Central memory CD8-positive, alpha-beta T cell (primary cell): Measurements from ENCODE around the gene NUBPL.
"Not testable (repeated sequence)": the region's sequence is repeated elsewhere in the genome, so short reads cannot be mapped to it uniquely, and the experiment has no call there.

Experiments used
- ATAC-seq: fragments of 150-1000 bp; cut with Tn5 transposase; replicated peaks from 2 replicates; pipeline ENCODE4 v1.10.0; 2022; ENCODE audit warnings: mild to moderate bottlenecking, moderate FRiP score, moderate number of reproducible peaks; ENCODE audit not compliant: poor library complexity, severe bottlenecking; ENCODE audit errors: extremely low read depth
- DNase-seq, 2 donors: peaks; one replicate each; pipeline ENCODE4 v3.0.0; 2021; ENCODE audit warnings: low spot score in 2 of 2
- H3K27ac Mint-ChIP-seq: one replicate; pipeline ENCODE4 v1.8.0; 2022; ENCODE audit warnings: low read depth, mild to moderate bottlenecking, moderate library complexity, mixed read lengths
- H3K27me3 Mint-ChIP-seq: one replicate; pipeline ENCODE4 v1.8.0; 2022; ENCODE audit warnings: mixed read lengths
- H3K36me3 Mint-ChIP-seq: one replicate; pipeline ENCODE4 v1.8.0; 2022; ENCODE audit warnings: mild to moderate bottlenecking, moderate library complexity, mixed read lengths; ENCODE audit not compliant: insufficient read depth
- H3K4me1 Mint-ChIP-seq: one replicate; pipeline ENCODE4 v1.8.0; 2022; ENCODE audit warnings: mixed read lengths
- H3K4me3 Mint-ChIP-seq: one replicate; pipeline ENCODE4 v1.8.0; 2022; ENCODE audit warnings: mild to moderate bottlenecking, moderate library complexity, mixed read lengths
- H3K9me3 Mint-ChIP-seq: one replicate; pipeline ENCODE4 v1.8.0; 2022; ENCODE audit warnings: mixed read lengths

NUBPL gene

GRCh38 chr14:31884238-31884637 is 323.0 kb downstream of the NUBPL start:
- no peaks in the 10 kb centered on the region for H3K9me3 Mint-ChIP-seq
- ATAC-seq (no peak), DNase-seq (no peak)
- no peak overlapping the region for H3K27ac Mint-ChIP-seq
- H3K36me3 Mint-ChIP-seq, result peaks cover 1% of the 10 kb centered on the region
- H3K4me3 Mint-ChIP-seq, result no peak overlapping the region
- no peaks in the 10 kb centered on the region for H3K27me3 Mint-ChIP-seq
- no peaks in the 10 kb centered on the region for H3K4me1 Mint-ChIP-seq

GRCh38 chr14:31884776-31885379 is 323.7 kb downstream of the NUBPL start:
- H3K4me3 Mint-ChIP-seq, result no peak overlapping the region
- no peak overlapping the region for H3K27ac Mint-ChIP-seq
- H3K36me3 Mint-ChIP-seq, result peaks cover 1% of the 10 kb centered on the region
- no peaks in the 10 kb centered on the region for H3K4me1 Mint-ChIP-seq
- no peaks in the 10 kb centered on the region for H3K27me3 Mint-ChIP-seq
- no peaks in the 10 kb centered on the region for H3K9me3 Mint-ChIP-seq
- no peak for DNase-seq
- no peak for ATAC-seq

- Mint-ChIP-seq H3K36me3 (peaks cover 1% of the 10 kb centered on the region), H3K9me3 (no peaks in the 10 kb centered on the region), H3K4me1 (no peaks in the 10 kb centered on the region), H3K27me3 (no peaks in the 10 kb centered on the region), H3K4me3 (no peak overlapping the region), H3K27ac (no peak overlapping the region)
- no peak for DNase-seq
- ATAC-seq, result no peak
Measured at GRCh38 chr14:31886156-31886835, 325.1 kb downstream of the NUBPL start.

DNA sequence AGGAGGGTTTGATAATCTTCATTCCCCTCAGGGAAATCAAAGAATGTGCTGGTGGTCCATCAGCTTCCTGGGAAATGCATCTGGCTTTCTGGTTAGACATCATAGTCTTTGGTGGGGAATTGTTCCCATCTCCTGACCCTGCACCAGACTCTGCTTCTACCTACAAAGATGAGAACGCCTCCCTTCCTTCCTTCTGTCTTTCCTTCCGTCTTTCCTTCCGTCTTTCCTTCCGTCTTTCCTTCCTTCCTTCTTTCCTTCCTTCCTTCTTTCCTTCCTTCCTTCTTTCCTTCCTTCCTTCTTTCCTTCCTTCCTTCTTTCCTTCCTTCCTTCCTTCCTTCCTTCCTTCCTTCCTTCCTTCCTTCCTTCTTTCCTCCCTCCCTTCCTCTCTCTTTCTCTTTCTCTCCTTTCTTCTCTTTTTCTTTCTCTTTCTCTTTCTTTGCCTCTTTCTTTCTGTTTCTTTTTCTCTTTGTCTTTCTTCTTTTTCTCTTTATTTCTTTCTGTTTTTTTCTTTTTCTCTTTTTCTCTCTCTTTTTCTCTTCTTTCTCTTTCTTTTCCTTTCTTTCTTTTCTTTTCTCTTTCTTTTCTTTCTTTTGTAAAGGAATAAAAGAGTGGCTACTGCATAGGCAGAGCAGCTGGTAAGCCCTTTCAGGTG is 326.9 kb downstream of the NUBPL start:
- Mint-ChIP-seq H3K27me3 (peaks cover 11% of the 10 kb centered on the region), H3K4me3 (no peak overlapping the region), H3K9me3 (no peaks in the 10 kb centered on the region), H3K27ac (peak overlapping the region; percentile 9), H3K36me3 (peaks cover 1% of the 10 kb centered on the region), H3K4me1 (no peaks in the 10 kb centered on the region)
- DNase-seq, result no peak
- no peak for ATAC-seq

- H3K4me3 Mint-ChIP-seq, result no peak overlapping the region
- DNase-seq (no peak), ATAC-seq (no peak)
- H3K27me3 Mint-ChIP-seq, result peaks cover 15% of the 10 kb centered on the region
- H3K9me3 Mint-ChIP-seq, result no peaks in the 10 kb centered on the region
- H3K36me3 Mint-ChIP-seq, result peaks cover 1% of the 10 kb centered on the region
- H3K4me1 Mint-ChIP-seq, result no peaks in the 10 kb centered on the region
- no peak overlapping the region for H3K27ac Mint-ChIP-seq
Measured at GRCh38 chr14:31889297-31889696, 328.1 kb downstream of the NUBPL start.

GRCh38 chr14:31890202-31890601 is 329.0 kb downstream of the NUBPL start:
- not testable (repeated sequence) for DNase-seq, H3K4me3 Mint-ChIP-seq, H3K4me1 Mint-ChIP-seq, H3K36me3 Mint-ChIP-seq, H3K27ac Mint-ChIP-seq, H3K9me3 Mint-ChIP-seq, ATAC-seq
- peaks cover 24% of the 10 kb centered on the region for H3K27me3 Mint-ChIP-seq

GRCh38 chr14:31893221-31893757 is 332.1 kb downstream of the NUBPL start:
- DNase-seq, result no peak
- Mint-ChIP-seq H3K27me3 (peaks cover 42% of the 10 kb centered on the region), H3K4me1 (no peaks in the 10 kb centered on the region), H3K4me3 (no peak overlapping the region), H3K36me3 (no peaks in the 10 kb centered on the region), H3K9me3 (no peaks in the 10 kb centered on the region), H3K27ac (no peak overlapping the region)
- ATAC-seq, result no peak

- H3K36me3 Mint-ChIP-seq, result no peaks in the 10 kb centered on the region
- DNase-seq (no peak), ATAC-seq (no peak)
- no peaks in the 10 kb centered on the region for H3K4me1 Mint-ChIP-seq
- peaks cover 42% of the 10 kb centered on the region for H3K27me3 Mint-ChIP-seq
- H3K9me3 Mint-ChIP-seq, result no peaks in the 10 kb centered on the region
- no peak overlapping the region for H3K4me3 Mint-ChIP-seq
- no peak overlapping the region for H3K27ac Mint-ChIP-seq
Measured at GRCh38 chr14:31894351-31894750, 333.1 kb downstream of the NUBPL start.

DNA sequence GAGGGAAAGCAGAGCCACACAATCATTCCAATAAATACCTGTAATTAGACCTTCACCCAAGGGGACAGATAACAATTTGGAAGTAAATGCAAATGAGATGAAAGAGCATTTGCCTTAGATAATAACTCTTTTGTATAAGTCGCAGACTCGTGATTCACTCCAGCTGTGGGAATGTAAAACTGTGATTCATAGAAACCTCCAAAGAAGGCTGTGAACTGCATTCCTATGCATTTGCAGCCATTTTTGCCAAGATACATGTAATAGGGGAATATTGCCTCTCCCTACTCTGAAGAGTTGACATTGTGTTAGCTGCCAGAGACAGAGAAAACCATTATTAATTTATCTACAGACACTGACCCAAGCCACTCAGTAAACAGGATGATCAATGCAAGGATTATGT is 334.0 kb downstream of the NUBPL start:
- ATAC-seq (no peak), DNase-seq (no peak)
- H3K9me3 Mint-ChIP-seq, result no peaks in the 10 kb centered on the region
- peaks cover 42% of the 10 kb centered on the region for H3K27me3 Mint-ChIP-seq
- no peak overlapping the region for H3K4me3 Mint-ChIP-seq
- no peaks in the 10 kb centered on the region for H3K36me3 Mint-ChIP-seq
- H3K4me1 Mint-ChIP-seq, result no peaks in the 10 kb centered on the region
- no peak overlapping the region for H3K27ac Mint-ChIP-seq

GRCh38 chr14:31895646-31896045 is 334.4 kb downstream of the NUBPL start:
- no peaks in the 10 kb centered on the region for H3K4me1 Mint-ChIP-seq
- DNase-seq (no peak), ATAC-seq (no peak)
- H3K4me3 Mint-ChIP-seq, result no peak overlapping the region
- H3K9me3 Mint-ChIP-seq, result no peaks in the 10 kb centered on the region
- H3K27ac Mint-ChIP-seq, result no peak overlapping the region
- H3K27me3 Mint-ChIP-seq, result peaks cover 42% of the 10 kb centered on the region
- H3K36me3 Mint-ChIP-seq, result no peaks in the 10 kb centered on the region

DNA sequence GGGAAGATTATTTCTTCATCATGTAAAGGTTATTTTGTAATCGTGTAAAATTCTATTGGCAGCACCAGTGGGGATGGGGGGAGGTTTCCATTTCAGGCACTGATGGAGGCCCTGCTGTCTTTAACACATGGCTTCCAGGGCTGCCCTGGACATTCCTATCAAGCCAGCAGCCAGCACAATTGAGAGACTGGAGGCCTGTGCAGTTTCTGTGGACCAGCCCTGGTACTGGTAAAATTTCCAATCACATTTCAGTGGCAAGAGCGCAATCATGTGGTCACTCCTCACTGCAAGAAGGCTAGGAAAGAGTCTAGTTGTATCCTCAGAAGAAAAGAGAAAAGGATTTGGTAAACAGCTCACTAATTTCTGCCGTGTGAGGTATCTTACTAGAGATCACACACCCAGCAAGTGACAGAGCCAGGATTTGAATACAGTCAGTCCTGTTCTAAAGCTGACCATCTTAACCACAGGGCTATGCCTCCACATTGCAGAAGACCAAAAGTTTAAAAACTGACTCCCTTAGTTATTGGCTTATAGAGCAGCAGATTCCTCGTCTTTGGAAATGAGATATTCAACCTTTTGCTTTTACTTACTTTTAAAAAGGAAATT is 336.5 kb downstream of the NUBPL start:
- Mint-ChIP-seq H3K36me3 (no peaks in the 10 kb centered on the region), H3K27me3 (peaks cover 32% of the 10 kb centered on the region), H3K27ac (no peak overlapping the region), H3K9me3 (no peaks in the 10 kb centered on the region), H3K4me1 (no peaks in the 10 kb centered on the region), H3K4me3 (no peak overlapping the region)
- no peak for DNase-seq
- ATAC-seq, result no peak

- DNase-seq (no peak), ATAC-seq (no peak)
- Mint-ChIP-seq H3K4me1 (no peaks in the 10 kb centered on the region), H3K36me3 (no peaks in the 10 kb centered on the region), H3K27ac (no peak overlapping the region), H3K27me3 (peaks cover 30% of the 10 kb centered on the region), H3K4me3 (no peak overlapping the region), H3K9me3 (no peaks in the 10 kb centered on the region)
Measured at GRCh38 chr14:31898838-31899528, 337.8 kb downstream of the NUBPL start.
